Activated CD8-positive, alpha-beta memory T cell treated with anti-CD3 and anti-CD28 coated beads for 48 hours (primary cell): ENCODE data around the gene IRF2BPL.

ENCODE experiments used
- DNase-seq, 3 experiments: peaks; one replicate each; pipeline ENCODE4 v3.0.0-alpha.2; 2020; ENCODE audit warnings: low read depth in 2 of 3, low spot score in 2 of 3

IRF2BPL gene

DNA sequence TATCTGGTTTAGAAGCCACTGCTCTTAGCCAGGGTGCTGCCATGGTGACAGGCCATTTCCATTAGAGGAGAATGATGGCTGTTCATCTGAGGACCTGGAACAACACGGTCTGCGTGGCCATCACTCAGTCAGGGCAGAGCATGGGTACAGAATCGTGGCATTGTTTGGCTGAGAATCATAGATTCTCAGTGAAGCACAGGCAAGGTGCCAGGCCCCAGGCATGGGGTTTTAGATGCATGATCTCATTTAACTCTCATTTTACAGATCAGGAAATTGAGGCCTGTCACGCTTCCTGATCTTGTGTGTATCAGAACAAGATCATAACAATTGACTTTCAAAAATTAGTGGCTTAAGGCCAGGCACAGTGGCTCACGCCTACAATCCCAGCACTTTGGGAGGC lies 26.8 kb upstream of the IRF2BPL start:
- no peak for DNase-seq

DNA sequence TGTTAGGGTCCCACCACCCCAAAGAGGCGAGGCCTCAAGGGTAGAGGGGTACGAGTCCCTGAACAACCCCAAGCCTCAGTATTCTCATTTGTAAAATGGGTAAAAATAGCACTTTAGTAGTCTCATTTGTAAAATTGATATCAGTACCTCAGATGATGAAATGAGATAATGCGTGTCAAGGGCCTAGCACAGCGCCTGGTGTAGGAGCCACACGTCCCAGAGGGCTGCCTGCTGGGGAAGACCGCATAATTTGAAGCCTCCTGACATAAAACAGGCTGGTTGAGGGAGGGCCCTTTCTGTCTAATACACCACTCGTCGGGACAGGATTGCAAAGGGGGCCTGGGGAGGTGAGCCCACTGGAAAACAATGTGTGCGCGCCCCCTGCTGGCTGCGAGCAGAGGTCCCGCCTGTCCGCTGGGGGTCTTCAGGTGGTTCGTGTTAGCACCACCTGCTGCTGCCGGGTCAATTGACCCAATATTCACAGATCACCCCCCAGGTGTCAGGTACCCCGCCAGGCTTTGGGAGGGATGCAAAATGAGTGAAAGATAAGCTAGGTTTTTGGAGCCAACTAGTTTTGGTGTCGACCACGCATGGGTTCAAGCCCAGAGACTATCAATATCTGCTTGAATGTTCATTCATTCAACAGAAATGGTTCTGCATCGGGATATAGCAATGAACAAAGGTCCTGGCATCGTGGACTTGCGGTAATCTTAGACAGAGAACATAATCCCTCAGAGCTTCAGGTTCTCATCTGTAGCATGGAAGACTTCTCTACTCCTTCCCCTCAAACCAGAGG lies 24.7 kb upstream of the IRF2BPL start:
- peak; percentile 57 to 84 (median 68) for DNase-seq

DNA sequence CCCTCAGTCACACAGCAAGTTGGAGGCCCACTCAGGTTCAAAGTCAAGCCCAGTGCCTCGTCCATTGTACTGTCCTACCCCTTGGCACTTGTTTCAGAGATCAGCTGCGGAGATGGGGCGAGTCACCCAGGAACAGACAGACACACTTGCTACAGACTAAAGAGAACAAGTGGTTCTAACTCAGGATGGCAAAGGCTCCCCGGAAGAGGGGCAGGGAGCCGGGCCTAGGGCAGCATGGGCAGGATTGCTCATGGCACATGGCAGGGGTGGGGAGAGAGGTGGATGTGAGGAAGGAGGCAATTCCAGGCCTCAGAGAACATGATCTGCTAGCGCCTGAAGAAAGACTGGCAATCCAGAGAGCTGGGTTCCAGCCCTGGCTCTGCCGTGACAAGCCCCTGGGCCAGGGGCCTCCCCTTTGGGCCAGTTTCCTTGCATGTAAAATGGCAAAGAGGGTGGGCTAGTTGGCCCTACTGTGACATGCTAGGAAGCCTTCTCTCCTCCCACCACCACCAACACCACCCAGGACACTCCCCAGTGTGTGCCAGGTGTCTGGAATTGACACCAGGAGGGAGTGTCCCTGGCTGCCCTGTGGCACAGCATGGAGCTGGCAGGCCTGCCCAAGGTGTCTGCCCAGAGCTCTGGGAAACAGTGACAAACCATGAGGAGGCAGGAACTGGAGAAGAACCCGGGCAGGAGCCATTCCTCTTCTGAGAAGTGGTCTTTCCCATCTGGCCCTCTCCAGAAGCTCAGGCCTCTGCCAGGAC lies 24.0 kb upstream of the IRF2BPL start:
- no peak for DNase-seq

DNA sequence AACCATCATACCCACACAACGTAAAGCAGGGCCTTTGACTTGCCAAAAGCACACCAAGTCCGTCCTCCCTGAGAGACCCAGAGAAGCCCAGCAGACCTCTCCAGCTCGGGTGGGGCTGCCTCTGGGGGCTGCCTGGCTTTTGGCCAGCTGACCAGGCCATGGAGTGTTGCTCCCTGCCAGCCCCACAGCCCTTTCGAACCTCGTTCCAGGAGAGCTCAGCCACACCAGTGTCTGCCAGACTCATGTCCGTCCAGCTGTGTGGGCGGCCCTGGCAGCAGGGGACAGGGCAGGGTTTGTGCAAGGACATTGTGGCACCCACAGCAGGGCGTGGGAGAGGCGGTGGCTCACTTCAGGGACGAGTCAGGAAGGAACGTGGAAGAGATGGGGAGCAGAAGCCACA lies 22.6 kb upstream of the IRF2BPL start:
- DNase-seq, result no peak

DNA sequence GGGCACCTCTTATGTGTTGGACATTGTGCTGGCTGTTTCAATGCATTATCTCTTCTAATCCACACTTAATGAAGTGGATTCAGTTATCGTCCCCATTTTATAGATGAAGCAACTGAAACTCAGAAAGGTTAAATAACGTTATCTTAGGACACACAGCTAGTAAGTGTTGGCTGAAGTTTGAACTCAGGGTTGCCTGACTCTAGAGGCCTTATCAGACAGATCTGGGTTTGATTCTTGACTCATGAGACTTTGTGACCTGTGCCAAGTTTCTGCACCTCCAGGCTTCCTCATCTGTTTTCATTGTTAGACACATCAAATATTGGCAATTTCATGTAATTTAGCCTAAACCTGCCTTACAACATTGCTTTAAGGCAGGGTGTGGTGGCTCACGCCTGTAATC lies 18.2 kb upstream of the IRF2BPL start:
- DNase-seq, result no peak

DNA sequence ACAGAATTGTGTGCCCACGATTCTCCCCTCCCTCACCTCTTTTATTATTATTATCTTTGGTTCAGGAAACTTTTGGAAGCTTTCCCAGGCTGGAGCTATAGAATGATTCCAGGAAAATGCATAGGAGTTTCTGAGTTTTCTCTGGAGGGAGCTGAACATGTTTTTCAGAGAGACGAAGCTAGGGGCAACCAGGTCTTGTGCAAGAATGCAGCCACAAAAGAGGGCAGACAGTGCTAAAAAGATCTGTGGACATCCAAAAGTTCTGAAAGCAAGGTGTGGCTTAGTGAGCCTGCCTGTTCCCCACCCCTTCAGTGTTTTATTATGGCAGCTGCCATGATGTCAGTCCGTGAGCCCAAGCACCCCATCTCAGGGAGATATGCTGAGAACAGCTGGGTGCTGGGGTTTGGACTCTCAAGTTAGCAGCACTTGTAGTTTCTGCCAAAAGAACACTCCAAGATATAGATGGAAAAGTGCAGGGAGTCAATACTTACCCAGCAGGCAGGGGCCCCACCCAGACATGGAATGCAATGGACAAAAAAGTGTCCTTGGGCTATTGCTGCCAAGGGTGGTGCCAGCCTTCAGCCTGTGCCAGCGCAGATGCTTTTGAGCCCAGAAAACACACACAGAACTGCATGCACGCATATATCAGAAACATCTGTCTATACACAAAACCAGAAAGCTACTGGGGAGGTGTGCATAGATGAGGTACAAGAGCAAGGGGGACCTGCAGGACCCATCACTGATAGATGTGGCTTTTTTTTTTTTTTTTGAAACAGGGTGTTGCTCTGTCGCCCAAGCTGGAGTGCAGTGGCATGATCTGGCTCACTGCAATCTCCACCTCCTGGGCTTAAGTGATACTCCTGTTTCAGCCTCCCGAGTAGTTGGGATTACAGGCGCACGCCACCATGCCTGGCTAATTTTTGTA lies 17.0 kb upstream of the IRF2BPL start:
- no peak for DNase-seq

DNA sequence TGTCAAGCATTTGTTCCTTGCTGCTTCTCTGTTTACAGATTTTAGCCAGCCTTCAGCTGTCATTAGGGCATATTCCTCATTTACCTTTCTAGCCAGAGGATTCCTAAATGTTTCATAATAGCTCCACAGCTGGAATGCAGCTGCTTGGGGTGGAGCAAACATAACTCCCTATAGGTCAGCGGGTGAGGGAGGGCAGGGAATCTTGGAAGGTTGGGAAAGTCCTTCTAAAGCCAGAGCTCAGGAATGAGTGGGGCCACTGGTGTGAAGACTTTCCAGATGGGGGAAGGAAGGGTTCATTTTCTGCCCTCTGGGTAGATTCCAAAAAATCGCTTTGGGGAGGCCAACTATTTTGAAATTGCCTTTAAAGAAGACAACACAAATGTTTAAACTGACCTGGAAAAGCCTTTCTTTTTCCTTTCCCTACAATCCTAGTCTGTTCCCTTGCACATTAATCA lies 16.3 kb upstream of the IRF2BPL start:
- no peak for DNase-seq

DNA sequence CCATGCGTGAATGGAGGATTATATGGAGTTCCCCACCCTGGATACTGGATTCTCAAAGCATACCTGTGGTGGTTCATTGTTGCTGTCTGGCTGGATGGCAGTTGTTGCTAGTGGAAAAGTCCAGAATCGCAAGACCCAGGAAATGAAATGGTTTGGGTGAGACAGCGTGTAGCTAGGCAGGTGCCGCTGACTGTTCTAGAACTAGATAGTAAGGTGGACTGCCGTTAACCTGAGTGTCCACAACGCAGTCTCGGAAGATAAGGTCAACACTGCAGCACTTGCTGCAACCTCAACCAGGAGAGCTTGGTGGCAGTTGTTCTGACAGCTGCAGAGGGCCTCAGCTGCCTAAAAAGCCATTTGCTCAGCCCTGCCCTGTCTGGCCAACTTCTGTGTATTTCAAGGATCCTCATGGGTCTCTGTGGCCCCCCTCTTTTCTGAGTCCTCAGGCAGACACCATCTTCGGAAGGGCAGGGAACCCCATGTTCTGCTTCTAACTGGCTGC lies 15.5 kb upstream of the IRF2BPL start:
- no peak for DNase-seq

DNA sequence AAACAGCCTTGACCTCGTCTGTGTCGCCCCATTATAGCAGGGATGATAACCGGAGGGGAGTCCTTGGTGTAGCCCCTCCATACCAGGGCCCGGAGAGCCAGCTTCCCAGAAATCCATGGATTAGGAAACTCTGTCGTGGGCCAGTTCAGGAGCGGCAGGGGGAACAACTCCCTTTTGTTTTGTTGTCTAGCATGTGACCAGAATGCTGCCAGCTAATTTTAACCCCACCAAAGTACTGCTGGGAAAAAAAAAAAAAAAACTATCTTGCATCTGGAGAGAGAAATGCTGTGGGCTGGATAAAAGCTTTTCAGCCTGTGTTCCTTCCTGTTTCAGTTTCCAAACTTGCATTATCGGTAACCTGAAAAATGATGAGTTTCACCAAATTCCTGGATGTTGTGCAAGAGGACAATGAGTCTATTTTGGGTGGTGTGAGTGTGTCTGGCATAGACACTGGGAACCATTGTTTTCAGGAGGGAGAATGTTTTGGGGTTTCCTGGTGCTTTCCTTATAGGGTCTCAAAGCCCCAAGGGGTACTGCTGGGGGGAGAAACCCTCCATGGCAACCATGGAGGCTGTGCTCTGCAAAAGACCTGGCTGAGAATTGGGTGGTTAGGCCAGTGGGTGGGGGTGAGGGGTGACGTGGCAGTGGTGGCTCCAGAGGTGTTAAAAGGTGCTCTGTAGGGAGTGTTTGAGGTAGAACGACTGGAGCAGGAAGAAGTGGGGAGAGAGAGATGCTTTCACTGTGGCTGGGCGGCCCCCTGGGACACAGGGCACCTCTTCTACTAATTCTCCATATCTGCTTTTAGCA lies 14.9 kb upstream of the IRF2BPL start:
- peak in 1 of 3 experiments; percentile 25 for DNase-seq

DNA sequence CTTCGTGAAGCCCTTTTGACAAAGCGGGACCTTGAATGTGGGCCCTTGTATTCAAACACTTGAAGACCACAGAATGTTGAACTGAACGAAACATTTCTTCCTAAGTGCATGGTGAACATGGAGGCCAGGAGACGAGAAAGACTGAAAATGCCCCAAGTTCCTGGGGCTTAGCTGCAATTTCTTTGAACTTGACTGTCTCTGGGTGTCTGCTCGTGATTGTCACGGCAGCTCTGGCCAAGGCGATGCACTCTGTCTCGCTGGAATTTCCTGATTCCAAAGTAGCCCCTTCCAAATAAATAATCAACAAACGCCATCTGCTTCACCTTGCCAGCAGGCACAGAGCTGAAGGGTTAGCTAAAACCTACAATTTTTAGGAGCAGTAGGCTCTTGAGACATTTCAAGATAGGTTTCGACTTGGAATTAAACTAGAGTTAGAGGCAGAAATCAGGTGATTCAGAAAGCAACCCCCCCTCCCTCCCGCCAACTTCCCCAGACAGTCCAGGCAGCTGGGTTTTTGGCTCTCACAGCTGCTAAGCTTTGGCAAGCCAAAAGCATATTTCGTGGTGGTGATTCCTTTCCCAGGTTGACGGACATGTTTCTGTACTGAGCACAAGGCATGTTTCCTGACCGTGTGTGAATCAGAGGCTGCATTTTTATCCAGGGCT lies 13.5 kb upstream of the IRF2BPL start:
- no peak for DNase-seq

DNA sequence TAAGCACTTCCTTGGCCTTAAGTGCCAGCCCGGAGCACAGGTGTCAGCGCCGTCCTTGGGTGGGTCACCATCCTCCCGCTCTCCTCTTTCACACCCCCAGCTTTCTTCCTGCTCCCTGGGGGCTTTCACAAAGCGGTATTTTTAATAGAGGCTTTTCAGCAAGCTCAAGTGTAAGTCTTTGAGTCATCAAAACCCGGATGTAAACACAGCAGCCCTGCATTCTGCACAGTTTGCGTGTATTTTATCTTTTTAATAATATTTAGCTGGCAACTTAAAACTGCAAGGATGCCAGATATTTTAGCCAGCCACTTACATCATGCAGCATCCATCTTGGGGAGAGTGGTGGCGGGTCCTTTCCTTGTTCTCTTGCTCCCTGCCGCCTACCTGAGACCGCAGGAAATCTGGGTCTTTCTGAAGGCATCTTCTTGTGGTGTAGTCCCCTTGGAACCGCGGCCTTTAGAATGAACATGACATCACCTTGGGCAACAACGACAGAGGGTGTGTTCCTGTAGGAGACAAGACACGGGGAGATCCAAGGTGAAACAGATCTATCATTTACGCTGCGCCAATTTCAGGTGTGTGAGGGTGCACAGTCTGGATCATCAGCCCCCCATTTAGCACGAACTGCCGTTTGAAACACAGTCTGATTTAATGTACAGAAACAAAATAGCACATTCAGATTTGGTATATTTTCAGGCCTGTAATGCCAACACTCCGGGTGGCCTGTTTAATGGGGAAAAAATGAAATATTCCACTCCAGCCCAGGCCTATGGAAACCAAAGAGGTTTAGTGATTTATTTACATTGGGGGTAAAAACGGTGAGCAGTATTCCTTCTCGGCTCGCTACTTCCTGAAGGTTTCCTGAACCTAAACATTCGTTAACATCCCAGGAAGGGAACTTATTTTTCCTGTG lies 12.5 kb upstream of the IRF2BPL start:
- DNase-seq, result no peak

DNA sequence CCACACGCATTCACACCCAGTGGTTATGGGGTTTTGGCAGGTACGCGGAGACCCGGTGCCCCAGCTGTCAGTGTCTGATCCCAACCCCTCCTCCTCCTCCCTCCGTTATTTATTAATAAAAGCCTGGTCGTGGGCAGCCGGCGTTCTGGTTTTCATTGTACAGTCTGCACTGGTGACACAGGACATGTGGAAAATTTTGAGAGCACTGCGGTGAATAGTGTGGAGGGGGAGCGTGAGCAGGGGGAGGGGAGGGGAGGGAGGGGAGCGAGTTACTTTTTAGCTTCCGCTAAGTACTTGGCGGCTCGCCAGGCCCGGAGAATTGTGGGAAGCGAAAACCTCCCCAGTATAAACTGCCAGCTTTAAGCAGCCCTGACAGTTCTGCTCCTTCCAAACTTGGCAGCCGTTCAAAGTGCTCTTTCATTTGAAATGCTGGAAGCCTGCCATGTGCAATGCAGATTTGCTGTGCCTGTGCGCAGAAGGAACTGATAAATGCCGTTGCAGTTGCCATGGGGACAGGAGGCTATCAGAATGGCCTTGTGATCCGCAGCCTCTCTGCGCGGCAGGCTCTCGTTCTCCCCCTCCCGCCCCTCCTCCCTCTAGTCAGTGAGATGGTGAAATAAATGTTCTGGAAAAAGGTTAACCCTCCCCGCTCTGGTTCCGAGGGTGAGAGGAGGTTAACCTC lies 11.7 kb upstream of the IRF2BPL start:
- DNase-seq, result peak; percentile 79 to 90 (median 89)

DNA sequence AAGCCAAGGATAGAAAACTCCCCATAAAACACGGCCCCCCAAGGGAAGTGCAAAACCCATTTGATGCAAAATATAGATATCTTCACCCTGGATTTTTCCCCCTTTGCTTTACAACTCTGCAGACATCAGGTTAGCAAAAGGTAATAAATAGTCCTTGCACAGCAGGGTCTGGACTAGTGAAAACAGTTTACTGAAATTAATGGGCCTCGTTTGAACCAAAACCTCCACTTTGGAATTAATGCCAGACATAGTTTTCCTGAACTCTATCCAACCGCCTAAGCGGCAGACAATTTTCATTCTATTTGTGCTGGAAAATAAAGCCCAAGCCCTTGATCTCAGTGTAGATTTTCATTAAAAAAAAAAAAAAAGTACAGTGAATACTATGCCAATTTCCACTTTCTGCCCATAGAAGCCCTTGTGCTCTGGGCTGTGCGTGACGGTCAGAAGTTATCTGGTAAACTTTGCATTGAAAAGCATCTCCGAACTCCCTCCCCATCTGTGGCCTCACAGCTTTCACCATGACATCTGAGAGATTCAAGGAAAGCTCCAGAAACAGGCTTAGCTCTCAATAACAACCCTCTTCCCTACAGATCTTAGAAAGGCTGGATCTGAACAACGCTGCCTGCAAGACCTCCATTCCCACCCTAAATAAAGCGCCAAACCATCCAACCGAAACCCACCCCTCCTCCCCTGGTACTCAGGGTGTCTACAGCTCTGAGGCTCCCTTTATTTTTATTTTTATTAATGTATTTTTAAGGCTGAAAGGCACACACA lies 11.0 kb upstream of the IRF2BPL start:
- DNase-seq, result no peak

DNA sequence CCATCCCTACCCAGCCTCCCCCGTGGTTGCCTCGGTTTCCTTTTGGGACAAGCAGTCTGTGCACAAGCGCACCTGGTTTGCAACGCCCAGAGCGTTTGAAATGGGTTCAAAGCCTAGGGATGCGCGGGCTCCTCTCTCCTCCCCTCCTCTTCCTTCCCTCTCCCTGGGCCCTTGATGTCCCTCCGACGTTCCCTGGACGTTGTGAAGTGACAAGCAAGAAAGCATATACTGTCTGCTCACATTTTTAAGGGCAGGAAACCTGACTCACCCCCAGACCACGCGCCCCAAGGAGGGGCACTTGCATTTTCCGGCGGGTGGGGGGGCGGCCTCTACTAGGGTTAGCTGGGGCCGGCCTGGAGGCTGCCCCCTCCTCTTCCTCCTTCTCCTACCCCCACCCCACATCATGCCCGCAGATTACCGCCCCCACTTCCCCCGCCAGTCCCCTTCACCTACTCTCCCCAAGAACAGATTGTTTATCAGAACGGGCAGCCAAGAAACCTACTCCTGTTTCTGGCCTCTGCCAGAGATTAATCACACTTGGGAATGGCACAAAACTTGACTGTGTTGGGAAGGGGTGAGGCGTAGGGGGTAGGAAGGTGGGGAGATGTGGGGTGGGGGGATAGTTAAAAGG lies 9.5 kb upstream of the IRF2BPL start:
- peak in 1 of 3 experiments; percentile 23 for DNase-seq

DNA sequence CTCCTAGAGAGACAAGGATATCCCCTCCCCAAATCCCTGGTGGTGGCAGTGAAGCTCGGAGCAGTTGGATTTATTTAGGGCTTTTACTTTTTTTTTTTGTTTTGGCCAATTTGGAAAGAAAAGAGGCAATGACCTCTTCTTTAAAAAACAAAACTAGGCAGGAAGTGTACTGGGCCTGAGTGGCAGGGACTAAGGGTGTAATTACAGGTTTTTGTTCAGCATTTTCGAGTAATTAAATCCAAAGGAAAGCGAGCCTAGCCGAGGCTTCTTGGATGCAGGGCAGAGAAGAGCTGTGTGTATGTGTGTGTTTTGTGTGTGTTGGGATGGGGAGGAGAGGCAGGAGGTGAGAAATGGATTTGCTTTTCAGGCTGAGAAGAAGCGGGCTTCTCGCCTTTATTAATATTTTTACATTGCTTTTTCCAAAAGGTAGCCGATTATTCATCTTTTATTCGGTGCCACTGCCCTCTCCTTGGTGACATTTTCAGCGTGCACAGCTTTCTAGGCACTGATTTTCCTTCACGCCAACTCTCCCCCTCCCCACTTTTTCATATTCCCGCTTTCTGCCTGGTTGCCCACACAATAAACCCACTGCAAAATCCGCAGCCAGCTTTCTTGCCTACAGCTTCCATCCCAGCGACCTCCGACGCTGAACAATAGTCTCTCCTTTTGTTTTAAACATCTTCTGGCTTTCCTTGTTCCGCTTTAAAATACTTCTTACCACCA lies 8.9 kb upstream of the IRF2BPL start:
- DNase-seq, result no peak

DNA sequence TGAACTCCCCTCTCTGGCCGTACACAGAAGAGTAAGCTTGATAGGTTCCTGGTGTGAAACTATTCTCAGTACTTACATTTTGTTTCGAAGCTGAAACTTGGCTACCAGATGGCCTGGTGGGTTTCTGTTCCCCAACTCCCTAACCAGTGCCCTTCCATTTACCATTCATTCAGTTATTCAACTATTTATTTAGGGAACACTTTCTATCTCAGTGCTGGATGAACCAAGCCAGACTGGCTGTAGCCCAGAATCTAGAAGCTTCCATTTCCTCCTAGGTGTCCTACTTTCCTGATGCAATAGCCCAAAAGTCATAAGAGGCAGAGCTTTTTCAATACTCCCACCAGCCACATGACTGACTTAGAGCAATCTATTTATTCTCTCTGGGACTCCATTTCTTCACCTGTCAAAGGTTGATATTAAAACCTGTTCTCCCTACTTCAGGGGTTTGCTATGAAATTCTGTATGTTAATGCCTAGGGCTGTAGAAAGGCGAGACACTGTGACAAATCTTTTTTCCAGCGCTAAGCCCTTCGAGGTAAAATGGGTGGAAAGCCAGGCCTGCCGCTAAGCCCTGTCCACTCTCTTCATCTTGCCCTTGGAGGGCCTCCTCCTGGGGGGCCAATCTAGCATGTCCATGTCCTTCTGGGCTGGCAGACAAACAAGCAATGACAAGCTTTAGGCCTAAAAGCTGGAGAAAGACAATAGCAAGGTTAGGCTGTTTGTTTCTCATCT lies 8.1 kb upstream of the IRF2BPL start:
- no peak for DNase-seq
